ENCODE data around the gene PLEKHG5.
A peak's percentile ranks its signal among the peaks of the same experiment; 100 is the strongest.

Gene PLEKHG5

GRCh38 chr1:6528492-6528891, 37.0 kb upstream of the PLEKHG5 start:
- no peak overlapping the region for H3K27ac ChIP-seq
- TF ChIP-seq ZFX (IDR thresholded peaks at IDR 0.05; ENCODE audit: borderline replicate concordance) (no peak), CTCF (IDR thresholded peaks at IDR 0.05) (no peak)

DNA sequence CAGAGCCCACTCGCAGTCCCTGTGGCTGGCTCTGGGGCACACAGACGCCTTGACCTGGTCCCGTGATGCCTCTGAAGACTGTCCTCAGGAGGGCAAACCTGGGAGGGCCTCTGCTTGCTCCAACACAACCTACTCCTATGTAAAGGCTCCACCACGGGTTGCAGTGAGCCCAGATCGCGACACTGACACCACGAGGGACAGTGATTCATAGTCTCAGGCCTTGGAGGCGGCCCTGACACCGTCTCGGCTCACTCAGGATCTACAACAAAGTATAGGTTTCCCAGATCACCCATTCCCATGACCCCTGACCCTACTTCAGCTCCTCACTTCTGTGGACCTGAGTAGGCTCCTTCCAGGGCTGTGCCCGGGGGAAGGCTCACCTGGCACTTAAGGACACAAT, 34.8 kb upstream of the PLEKHG5 start:
- H3K27ac ChIP-seq = no peak overlapping the region
- TF ChIP-seq CTCF (IDR thresholded peaks at IDR 0.05) (no peak), ZFX (IDR thresholded peaks at IDR 0.05; ENCODE audit: borderline replicate concordance) (no peak)

GRCh38 chr1:6523566-6523965, 32.1 kb upstream of the PLEKHG5 start:
- TF ChIP-seq CTCF (IDR thresholded peaks at IDR 0.05) = peak; percentile 76
- no peak for TF ChIP-seq ZFX (IDR thresholded peaks at IDR 0.05; ENCODE audit: borderline replicate concordance)
- no peak overlapping the region for H3K27ac ChIP-seq

- H3K27ac ChIP-seq = no peak overlapping the region
- TF ChIP-seq CTCF (IDR thresholded peaks at IDR 0.05) = no peak
- no peak for TF ChIP-seq ZFX (IDR thresholded peaks at IDR 0.05; ENCODE audit: borderline replicate concordance)
Observed at GRCh38 chr1:6521536-6521935, 30.1 kb upstream of the PLEKHG5 start.

DNA sequence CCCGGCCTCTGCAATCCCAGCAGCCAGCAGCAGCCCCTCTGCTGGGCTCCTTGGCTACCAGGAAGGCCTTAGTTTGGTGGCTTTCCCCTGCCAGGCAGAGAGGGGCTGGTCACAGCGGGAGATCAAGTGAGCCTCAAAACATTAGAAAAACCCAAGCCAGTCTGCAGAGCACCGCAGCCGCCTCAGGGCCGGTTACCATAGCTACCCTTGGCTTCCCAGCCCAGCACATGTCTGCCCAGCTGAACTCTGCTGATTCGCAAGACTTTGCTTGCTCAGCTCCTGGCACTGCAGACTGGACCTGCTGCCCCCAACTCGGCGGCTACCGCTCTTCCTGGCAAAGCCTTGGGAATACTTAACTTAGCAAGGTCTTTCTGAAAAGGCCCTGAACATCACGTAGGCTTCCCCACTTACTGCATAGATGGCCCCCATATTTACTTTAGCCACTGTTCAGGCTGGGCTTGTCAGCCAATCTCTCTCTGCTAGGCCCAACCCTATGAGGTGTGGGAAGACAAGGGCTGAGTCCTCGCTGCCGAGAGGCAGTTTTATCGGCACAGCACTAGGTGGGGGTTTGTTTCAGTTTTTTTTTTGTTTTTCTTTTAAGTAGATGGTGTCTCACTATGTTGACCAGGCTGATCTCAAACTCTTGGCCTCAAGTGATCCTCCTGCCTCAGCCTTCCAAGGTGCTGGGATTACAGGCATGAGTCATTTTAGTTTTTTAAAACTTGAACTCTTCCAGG, 28.6 kb upstream of the PLEKHG5 start:
- TF ChIP-seq ZFX (IDR thresholded peaks at IDR 0.05; ENCODE audit: borderline replicate concordance) = no peak
- no peak for TF ChIP-seq CTCF (IDR thresholded peaks at IDR 0.05)
- no peak overlapping the region for H3K27ac ChIP-seq

DNA sequence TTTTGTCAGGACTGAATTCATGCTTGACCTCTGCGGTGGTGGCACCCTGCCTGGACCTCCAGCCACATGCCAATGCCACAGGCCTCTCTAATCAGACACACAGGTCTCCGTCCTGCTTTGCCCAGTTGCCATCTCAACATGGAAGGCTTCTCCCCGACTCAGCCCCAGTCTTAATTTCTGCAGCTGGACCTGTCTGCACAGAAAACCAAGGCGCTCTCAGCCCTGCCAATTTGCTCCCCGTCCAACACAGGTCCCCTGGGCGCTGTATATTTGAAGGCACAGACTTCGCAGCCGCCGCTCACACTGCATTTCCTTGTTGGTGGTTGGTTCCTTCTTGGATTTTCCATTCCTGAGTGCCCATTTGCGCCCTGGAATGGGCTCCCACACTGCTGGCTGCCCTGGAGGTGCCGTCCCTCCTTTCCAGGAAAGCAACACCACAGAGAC, 28.0 kb upstream of the PLEKHG5 start:
- no peak for TF ChIP-seq ZFX (IDR thresholded peaks at IDR 0.05; ENCODE audit: borderline replicate concordance)
- TF ChIP-seq CTCF (IDR thresholded peaks at IDR 0.05) = no peak
- no peak overlapping the region for H3K27ac ChIP-seq

GRCh38 chr1:6517435-6517851, 26.0 kb upstream of the PLEKHG5 start:
- TF ChIP-seq CTCF (IDR thresholded peaks at IDR 0.05) = no peak
- TF ChIP-seq ZFX (IDR thresholded peaks at IDR 0.05; ENCODE audit: borderline replicate concordance) = no peak
- H3K27ac ChIP-seq = no peak overlapping the region
